Stimulated activated CD4-positive, alpha-beta T cell treated with anti-CD3 and anti-CD28 coated beads, Interleukin-1b, Interleukin-23, amount 100 ng/mL, for 24 hours (primary cell): ENCODE data around the gene ETHE1.
"Not testable (repeated sequence)": the region's sequence is repeated elsewhere in the genome, so short reads cannot be mapped to it uniquely, and the experiment has no call there.

Experiments used
- DNase-seq, 4 experiments: peaks; one replicate each; pipeline ENCODE4 v3.0.0-alpha.2; 2020; ENCODE audit warnings: low read depth in 4 of 4, low spot score in 1 of 4

ETHE1 gene

GRCh38 chr19:43552616-43553015, 25.6 kb upstream of the ETHE1 start:
- no peak for DNase-seq

DNA sequence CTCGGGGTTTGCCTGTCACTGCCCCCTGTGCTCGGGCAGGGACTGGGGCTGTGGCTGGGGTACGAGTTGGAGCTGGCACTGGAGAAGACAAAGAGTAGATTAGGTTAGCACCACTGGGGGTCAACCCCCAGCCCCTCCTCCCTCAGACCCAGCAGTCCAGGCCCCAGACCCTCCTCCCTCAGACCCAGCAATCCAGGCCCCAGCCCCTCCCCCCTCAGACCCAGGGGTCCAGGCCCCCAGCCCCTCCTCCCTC, 25.1 kb upstream of the ETHE1 start:
- no peak for DNase-seq

- no peak for DNase-seq
Measured at GRCh38 chr19:43551399-43552197, 24.6 kb upstream of the ETHE1 start.

DNA sequence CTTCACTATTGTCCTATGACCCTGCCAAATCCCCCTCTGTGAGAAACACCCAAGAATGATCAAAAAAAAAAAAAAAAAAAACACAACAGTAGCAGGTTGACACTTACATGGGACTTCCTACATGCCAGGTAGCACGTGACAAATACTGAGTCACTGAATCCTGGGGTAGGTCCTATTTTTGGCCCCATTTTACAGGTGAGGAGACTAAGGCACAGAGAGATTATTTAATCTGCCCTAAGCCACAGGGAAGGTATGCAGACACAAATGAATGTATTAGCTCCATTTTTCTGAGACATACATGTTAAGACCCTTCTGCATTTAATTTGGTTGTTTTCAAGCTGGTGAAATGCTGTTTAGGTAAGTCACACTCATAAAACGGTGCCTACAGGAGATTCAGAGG, 21.7 kb upstream of the ETHE1 start:
- no peak for DNase-seq

GRCh38 chr19:43547926-43548325, 20.9 kb upstream of the ETHE1 start:
- DNase-seq, result not testable (repeated sequence)

DNA sequence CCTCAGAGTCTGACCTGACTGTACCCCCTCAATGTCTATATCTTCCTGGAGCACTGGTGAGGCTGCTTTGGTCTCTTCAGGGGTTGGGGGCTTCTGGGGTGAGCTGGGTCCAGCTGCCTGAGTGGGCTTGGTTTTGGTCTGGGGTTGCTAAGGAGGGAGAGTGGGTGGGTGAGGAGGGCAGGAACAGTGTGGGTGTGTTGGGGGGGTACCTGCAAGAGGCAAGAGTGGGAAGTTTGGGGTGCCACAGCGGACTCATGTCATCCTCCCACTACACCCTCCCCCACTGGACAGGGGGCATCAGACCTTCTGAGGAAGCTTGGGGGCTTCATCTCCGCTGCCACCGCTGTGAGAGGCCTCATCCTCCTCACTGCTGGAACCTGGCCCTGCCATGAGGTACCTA, 19.6 kb upstream of the ETHE1 start:
- no peak for DNase-seq

- DNase-seq, result no peak
Measured at GRCh38 chr19:43545981-43546380, 19.0 kb upstream of the ETHE1 start.

GRCh38 chr19:43545276-43545675, 18.3 kb upstream of the ETHE1 start:
- no peak for DNase-seq

GRCh38 chr19:43544077-43544476, 17.1 kb upstream of the ETHE1 start:
- DNase-seq, result no peak

DNA sequence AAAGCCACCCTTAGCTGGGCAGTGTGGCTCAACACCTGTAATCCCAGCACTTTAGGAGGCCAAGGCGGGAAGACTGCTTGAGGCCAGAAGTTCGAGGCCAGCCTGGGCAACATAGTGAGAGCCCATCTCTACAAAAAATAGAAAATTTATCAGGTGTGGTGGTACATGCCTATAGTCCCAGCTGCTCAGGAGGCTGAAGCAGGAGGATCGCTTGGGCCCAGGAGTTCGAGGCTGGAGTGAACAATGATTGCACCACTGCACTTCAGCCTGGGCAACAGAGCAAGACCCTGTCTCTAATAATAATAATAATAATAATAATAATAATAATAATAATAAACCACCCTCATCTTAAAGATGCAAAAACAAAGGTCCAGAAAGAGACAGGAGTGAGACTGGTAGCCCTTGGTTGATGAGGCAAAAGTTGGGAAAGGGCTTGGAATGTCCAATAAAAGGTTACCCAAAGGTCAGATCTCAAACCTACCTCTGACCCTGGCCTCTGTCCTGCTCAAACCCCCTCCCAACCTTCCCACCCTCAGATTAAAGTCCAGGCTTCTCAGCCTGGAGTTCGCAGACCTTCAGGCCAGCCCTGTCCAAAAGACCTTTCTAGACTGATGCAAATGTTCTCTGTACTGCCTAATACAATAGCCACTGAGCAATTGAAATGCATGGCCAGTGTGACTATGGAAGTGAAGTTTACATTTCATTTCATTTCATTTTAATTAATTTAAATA, 15.1 kb upstream of the ETHE1 start:
- no peak for DNase-seq

GRCh38 chr19:43540381-43540780, 13.4 kb upstream of the ETHE1 start:
- no peak for DNase-seq

DNA sequence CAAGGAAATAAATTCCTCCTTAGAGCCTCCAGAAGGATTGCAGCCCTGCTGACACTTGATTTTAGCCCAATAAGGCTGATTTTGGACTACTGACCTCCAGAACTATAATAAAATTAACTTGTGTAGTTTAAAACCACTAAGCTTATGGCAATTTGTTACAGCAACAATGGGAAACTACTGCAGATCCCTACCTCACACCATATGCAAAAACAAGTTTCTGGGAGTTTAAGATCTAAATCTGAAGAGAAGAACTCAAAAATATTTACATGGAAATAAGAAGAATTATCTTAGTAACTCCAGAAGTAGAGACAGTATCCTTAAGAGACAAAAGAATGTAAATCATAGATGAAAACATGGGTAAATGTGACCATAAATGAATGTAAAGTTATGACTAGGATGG, 11.9 kb upstream of the ETHE1 start:
- DNase-seq, result no peak

GRCh38 chr19:43534816-43535761, 8.1 kb upstream of the ETHE1 start:
- no peak for DNase-seq

- DNase-seq, result no peak
Measured at GRCh38 chr19:43534305-43534815, 7.4 kb upstream of the ETHE1 start.

DNA sequence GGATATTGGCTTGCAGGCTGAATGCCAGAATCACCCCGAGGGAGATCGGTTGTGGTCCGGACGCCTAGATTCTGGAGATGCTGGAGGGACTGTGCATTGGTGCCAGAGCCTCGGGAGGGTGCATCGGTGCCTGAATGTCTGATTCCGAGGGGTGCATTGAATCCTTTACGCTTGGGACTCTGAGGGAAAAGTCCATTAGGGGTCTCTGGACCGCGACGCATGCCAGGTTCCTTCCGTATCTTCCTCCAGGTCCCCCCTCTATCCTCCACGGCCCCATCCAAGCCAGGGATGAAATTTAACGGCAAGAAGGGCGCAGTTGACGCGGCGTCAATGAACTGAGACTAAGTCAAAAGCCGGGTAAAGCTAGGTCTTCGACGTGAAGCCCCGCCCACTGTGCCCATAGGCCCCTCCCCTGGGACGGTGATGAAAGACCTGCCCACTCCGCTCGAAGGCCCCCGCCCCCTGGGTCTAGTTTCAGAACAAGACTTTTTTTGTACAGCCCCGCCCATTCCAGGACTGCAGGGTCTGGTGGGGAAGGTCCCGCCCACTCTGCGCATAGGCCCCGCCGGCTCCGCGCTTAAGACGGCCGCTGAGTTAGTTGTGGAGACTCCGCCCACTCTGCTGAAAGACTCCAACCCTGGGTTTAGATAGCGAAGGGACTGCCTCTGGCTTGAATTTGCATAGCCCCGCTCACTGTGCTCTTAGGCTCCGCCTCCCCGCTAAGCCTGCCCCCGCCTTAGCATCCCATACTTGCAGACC, 6.7 kb upstream of the ETHE1 start:
- peak; percentile 79 to 96 (median 86) for DNase-seq

DNA sequence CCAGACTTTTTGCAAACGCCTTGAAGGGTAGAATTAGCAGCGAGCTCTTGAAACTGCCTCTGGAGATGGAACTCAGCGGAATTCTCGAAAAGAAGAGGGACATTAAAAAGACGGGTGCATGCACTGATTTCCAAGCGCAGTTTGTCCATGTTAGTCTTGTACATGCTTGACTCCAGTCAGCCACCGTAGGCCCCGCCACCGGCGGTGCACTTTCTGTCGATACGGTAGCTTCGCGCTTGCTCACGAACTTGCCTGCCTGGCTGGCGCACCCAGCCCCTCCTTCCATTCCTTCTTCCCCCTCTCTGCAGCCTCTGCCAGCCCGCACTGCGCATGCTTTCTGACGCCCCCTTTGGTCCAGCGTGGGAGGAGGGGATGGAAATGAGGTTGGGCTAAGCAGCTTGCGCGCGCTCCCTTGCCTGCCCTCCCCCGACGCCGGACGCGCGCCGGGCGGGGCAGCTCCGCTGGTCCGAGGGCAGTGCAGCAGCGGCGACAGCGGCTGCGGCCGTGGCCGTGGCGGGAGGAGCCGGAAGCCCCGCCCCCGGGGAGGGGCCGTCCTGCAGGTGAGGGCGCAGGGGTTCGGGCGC, 6.1 kb upstream of the ETHE1 start, which contains the start of gene ZNF575:
ZNF575 (plus strand) TSS at position 227 of the 584 bp plus-strand sequence. CDS start 1,235 bp downstream, outside the sequence.
- peak; percentile 58 to 81 (median 70) for DNase-seq

DNA sequence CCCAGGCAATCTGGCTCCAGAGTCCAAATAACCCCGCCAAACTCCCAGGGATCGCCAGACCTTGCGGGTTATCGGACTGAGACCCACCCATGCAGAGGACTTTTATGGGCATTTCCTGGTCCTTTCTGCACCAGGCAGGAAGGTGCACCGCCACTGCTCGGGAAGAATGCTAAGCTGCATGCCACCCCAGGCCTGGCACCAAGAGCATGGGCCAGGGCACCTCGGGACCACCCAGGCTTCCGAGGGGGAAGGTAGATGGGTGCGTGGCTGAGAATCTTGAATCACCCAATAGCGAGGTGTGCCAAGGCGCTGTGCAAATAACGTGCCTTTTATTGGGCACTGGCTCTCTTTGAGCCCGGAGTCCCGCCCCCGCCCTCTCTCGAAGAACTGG, 5.6 kb upstream of the ETHE1 start:
- no peak for DNase-seq

DNA sequence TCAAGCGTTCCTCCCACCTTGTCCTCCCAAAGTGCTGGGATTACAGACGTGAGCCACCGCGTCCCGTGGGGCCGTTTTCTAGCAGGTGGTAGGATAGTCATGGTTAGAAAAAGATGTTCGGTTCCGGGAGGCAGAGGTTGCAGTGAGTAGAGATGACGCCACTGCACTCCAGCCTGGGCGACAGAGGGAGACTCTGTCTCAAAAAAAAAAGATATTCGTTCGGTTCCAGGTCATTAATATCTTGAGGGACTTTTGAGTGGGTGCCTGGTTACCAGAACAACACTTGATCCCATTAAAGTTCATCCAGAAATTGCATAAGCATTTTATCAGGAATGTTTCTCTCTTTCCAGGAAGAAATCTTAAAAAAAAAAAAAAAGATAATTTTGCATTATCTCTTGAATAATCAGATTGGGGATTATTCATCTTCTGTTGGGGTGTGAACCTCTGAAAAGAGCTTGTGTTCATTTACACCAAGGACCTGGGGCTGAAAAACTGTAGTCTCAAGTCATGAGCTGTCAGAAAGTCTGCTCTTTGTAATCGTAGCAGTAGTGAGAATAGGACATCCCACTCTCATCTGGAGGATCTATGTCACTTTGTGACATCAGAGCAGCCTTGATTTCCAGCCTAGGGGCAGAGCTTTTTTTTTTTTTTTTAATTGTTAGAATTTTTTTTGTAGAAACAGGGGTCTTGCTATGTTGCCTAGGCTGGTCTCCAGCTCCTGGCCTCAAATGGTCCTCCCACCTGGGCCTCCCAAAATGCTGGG, 1.0 kb upstream of the ETHE1 start:
- DNase-seq, result no peak
